GM21381 (cell line): ENCODE results near the gene APOBEC3B.
"Not testable (repeated sequence)": the region's sequence is repeated elsewhere in the genome, so short reads cannot be mapped to it uniquely, and the experiment has no call there.

Experiments used
- ATAC-seq: cut with Tn5 transposase; IDR thresholded peaks from one replicate; pipeline ENCODE4 v1.9.1; 2021; ENCODE audit warnings: mild to moderate bottlenecking, moderate library complexity; ENCODE audit not compliant: unreplicated experiment

The APOBEC3B gene

GRCh38 chr22:38965614-38966379, 16.4 kb upstream of the APOBEC3B start:
- no peak for ATAC-seq

DNA sequence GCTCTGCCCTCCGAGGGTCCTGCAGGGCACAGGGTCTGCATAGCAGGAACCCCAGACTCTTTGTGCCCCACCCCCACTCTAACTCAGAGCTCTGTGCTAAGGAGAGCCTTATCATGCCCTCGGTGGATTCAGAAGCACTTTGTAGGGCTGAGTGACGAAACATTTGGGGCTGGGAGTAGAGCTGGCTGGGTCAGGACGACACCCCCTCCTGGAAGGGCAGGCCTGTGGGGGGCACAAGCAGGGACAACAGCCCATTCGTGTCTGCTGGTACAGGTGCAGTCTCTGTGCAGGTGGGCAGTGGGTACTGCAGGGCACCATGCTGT, 15.8 kb upstream of the APOBEC3B start:
- no peak for ATAC-seq

GRCh38 chr22:38966942-38967341, 15.2 kb upstream of the APOBEC3B start:
- ATAC-seq = no peak

- no peak for ATAC-seq
Measured at GRCh38 chr22:38967451-38968450, 14.4 kb upstream of the APOBEC3B start.

DNA sequence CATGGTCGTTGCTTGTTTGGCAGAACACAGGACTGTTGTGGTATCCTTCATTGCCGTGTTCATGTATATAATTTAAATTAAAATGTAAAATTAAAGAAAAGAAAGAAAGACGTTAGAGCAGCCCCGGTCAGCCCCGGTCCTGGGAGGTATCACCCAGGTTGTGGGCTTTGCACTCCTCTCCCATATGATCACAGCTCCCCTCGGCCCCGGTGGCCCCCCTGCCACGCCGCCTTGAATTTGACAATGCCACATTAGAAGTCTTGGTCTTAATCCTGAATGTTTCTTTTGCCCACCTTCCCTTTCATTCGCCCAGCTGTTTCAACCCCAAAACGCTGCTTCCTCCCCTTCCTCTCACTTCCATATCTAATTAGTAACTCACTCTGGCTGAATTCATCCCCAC, 13.3 kb upstream of the APOBEC3B start:
- no peak for ATAC-seq

GRCh38 chr22:38970551-38970950, 11.6 kb upstream of the APOBEC3B start:
- ATAC-seq = no peak

GRCh38 chr22:38971202-38971601, 10.9 kb upstream of the APOBEC3B start:
- no peak for ATAC-seq

DNA sequence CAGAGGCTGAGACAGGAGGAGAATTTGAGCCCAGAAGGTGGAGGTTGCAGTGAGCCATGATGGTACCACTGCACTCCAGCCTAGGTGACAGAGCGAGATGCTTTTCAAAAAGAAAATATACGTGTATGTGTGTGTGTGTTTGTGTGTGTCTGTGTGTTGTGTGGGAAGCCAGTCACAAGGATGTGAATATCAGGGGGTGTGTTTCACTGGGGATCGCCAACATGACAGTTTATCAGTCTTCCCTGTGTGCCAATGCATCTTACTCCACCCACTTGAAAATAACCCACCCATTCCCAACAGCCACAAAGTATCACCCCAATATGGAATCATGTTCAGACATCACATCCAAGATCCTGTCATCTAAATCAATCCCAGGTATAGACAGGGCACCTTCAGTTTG, 10.4 kb upstream of the APOBEC3B start:
- no peak for ATAC-seq

DNA sequence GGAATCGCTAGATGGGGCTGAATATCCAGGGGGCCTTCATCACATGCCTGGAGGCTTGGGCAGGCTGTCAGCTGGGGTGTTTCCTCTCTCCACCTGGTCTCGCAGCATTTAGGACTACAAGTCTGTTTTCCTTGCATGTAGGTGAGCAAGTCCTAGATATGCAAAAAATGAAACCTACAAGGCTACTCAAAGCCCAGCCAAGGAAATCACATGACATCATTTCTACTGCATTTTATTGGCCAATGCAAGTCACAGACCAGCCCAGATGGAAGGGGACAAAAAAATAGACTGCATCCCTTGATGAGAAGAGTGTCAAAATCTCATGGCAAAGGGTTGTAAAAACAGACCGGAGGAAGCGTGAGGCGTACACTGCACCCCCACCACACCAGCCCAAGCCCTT, 9.6 kb upstream of the APOBEC3B start:
- no peak for ATAC-seq

- no peak for ATAC-seq
Measured at GRCh38 chr22:38973289-38974169, 8.6 kb upstream of the APOBEC3B start.

DNA sequence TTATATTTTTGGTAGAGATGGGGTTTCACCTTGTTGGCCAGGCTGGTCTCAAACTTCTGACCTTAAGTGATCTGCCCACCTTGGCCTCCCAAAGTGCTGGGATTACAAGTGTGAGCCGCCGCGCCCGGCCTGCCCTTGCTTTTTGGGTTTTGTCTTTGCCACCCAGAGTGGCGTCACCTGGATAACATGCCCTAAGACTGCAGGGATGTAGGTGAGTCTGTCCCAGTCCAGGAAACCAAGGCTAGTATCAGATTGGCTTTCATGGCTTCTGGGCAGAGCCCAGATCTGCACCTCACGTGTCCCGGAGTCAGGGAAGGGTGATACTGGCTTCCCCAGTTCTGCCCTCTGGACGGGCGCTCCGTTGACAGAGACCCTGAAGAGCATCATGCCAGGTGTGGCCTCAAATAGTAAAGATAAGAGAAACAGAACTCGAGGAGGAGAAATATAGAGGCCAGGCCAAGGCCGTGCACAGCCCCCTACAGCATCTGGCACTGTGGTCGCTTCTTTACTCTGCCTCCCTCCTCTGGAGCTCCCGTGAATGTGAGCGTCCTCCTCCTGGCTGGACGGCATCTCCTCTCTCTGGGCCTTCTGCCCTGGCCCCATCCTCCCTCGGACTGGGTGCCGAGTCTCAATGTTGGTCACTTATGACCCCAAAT, 7.8 kb upstream of the APOBEC3B start:
- no peak for ATAC-seq

GRCh38 chr22:38974826-38975175, 7.3 kb upstream of the APOBEC3B start:
- ATAC-seq = no peak

DNA sequence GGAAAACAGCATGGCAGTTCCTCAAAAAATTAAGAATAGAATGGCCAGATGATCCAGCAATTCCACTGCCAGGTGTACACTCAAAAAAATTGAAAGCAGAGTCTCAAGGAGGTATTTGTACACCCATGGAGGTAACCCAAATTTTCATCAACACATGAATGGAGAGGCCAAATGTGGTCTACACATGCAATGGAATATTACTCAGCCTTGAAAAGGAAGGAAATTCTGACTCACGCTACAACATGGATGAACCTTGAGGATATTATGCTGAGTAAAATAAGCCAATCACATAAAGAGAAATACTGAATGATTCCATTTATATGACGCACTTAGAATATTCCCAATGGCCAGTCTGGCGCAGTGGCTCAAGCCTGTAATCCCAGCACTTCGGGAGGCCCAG, 4.9 kb upstream of the APOBEC3B start:
- ATAC-seq = not testable (repeated sequence)

DNA sequence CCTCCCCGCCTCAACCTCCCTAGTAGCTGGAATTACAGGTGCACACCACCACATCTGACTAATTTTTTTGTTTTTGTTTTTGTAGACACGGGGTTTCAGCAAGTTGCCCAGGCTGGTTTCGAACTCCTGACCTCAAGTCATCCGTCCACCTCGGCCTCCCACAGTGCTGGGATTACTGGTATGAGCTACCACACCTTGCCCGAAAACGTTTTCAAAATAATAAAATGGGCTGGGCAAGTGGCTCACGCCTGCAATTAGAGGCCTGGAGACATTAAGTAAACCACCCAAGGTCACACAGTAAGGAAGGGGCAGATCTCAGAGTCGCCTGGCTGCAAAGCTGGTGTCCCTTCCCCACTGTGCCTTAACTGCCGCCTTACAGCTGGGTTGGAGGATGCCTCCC, 1.6 kb upstream of the APOBEC3B start:
- not testable (repeated sequence) for ATAC-seq

DNA sequence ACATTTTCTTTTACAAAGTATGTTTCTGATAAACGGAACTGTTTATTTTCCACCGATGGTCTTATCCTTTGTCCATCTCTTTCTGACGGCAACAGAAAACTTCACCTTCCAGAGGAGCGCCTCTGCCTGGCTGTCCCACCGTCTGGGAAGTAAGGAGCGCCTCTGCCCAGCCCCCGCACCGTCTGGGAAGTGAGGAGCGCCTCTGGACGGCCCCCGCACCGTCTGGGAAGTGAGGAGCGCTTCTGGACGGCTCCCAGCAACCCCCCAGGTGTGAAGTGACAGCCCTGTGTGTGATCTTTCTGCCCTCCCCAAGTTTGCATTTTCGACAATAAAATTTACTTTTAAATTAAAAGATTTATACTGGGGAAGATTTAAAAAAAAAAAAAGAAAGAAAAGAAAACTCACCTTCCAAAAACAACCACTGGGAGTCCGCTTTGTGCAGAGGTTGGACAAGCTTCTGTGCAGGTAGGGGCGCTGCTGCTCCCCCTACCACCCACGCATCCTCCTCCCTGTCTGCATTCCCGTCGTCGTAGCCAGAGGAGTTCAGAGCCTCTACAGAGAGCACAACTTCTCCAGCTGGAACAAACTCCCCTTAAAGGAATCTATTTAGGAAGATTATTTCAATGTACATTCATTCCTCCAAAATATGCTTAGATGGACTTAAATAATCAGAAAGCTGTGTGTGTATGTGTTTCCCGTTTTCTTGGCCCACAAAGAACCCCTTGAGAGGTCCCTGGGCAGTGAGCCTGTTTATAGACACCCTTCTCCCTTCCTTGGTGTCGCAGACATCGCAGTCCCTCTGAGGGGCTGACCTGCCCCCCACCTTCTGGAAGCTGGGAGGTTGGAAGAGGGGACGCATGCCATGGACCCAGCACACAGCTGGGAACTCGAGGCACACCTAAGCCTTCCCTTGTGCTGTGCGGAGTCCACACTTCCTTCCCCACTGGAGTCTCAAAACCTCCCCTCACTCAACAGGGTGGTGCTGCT, 849 bp upstream of the APOBEC3B start:
- no peak for ATAC-seq

DNA sequence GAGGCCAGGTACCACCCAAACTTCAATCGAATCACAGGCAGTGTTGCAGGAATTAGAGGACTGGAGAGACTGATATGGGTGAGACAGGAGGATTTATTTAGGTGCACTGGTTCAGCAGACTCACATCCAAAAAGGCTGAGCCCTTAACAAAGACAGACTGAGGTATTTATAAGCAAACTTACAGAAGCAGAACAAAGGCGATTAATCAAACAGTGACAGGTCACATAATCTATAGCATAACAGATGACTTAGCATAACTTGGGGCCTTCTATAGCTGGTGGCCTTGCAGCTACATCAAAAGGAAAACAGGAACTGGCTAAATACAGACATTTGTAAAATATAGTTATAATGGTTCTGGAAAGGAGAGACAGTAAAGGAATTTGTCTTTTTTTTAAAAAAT, 2.1 kb downstream of the APOBEC3B start:
- no peak for ATAC-seq

DNA sequence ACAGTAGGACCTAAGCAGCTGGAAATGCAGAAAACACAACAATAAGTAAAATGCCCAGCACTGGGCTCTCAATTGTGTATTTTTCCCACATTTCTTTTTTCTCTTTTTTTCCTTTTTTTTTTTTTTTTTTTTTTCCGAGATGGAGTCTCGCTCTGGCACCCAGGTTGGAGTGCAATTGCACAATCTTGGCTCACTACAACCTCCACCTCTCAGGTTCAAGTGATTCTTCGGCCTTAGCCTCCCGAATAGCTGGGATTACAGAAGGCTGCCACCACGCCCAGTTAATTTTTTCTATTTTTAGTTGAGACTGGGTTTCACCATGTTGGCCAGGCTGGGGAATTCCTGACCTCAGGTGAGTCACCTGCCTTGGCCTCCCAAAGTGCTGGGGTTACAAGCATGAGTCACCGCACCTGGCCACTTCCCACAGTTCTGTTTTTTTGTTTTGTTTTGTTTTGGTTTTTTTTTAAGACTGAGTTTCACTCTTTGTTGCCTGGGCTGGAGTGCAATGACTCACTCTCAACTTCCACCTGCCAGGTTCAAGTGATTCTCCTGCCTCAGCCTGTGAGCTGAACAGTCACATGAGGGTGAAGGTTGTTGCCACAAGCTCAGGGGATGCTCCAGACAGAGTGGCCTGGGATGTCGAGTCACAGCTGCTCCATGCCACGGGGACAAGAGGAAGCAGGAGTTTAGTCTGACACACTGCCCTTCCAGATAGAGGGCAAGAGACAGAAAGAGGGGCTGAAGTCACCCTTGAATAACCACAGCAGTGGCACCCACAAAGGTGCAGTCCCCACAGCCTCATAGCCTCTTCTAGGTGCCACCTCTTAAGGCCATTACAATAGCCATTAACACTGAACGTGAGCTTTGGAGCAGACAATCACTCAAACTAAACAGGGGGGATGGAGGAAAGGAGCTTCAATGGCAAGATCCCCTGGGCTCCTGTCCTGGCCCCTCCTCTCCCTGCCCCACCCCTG, 2.9 kb downstream of the APOBEC3B start:
- ATAC-seq = peak; percentile 65

- no peak for ATAC-seq
Measured at GRCh38 chr22:38986629-38987028, 4.5 kb downstream of the APOBEC3B start.
